DOHH2 (cell line): ENCODE results near the gene AUTS2.

ENCODE experiments used
- H3F3A ChIP-seq: fragments of 200-600 bp; sonication (generic), shearing (Covaris generic); 2 replicates; pipeline ENCODE4 v1.6.0; 2016; ENCODE audit warnings: antibody characterized with exemption, mild to moderate bottlenecking; ENCODE audit not compliant: control insufficient read depth, insufficient read depth
- H3K27ac ChIP-seq: fragments of 200-600 bp; sonication (generic); 2 replicates; pipeline ENCODE4 v1.5.1; 2014; ENCODE audit warnings: low read depth, mild to moderate bottlenecking, low read length, moderate library complexity
- H3K27me3 ChIP-seq: fragments of 200-600 bp; sonication (generic); 2 replicates; pipeline ENCODE4 v1.6.1; 2014; ENCODE audit warnings: mild to moderate bottlenecking, low read length, mixed read lengths; ENCODE audit not compliant: control insufficient read depth
- H3K36me3 ChIP-seq: fragments of 200-600 bp; sonication (generic); 2 replicates; pipeline ENCODE4 v1.6.1; 2014; ENCODE audit warnings: mild to moderate bottlenecking, low read length, moderate library complexity, mixed read lengths; ENCODE audit not compliant: control insufficient read depth
- H3K4me1 ChIP-seq: fragments of 200-600 bp; sonication (generic); 2 replicates; pipeline ENCODE4 v1.6.1; 2014; ENCODE audit warnings: mild to moderate bottlenecking, low read length, mixed read lengths; ENCODE audit not compliant: control insufficient read depth
- H3K4me2 ChIP-seq: fragments of 200-600 bp; sonication (generic); 2 replicates; pipeline ENCODE4 v1.6.0; 2014; ENCODE audit warnings: mild to moderate bottlenecking, low read length, moderate library complexity
- H3K4me3 ChIP-seq: fragments of 200-600 bp; sonication (generic); 2 replicates; pipeline ENCODE4 v1.5.1; 2014; ENCODE audit warnings: mild to moderate bottlenecking, low read length, mixed read lengths
- H3K79me2 ChIP-seq: fragments of 200-600 bp; sonication (generic); 2 replicates; pipeline ENCODE4 v1.6.1; 2014; ENCODE audit warnings: mild to moderate bottlenecking, low read length, mixed read lengths; ENCODE audit not compliant: control insufficient read depth
- H3K9me2 ChIP-seq: fragments of 200-600 bp; sonication (generic); replicated peaks from 2 replicates; pipeline ENCODE4 v1.6.1; 2014; ENCODE audit warnings: mild to moderate bottlenecking, low read length, mixed read lengths; ENCODE audit not compliant: control insufficient read depth
- H3K9me3 ChIP-seq: fragments of 200-600 bp; sonication (generic); 2 replicates; pipeline ENCODE4 v1.6.1; 2014; ENCODE audit warnings: antibody characterized with exemption, low read length, mixed read lengths; ENCODE audit not compliant: control insufficient read depth, insufficient read depth
- H4K20me1 ChIP-seq: fragments of 200-600 bp; sonication (generic); 2 replicates; pipeline ENCODE4 v1.6.0; 2014; ENCODE audit warnings: low read depth, mild to moderate bottlenecking, antibody characterized with exemption, low read length, moderate library complexity; ENCODE audit not compliant: control insufficient read depth, insufficient read depth
- EZH2phosphoT487 ChIP-seq: fragments of 200-600 bp; sonication (generic); IDR thresholded peaks from 2 replicates; pipeline ENCODE4 v1.6.1; 2017; ENCODE audit warnings: borderline replicate concordance, mild to moderate bottlenecking, antibody characterized with exemption, low read length, moderate library complexity, mixed read lengths
- TF ChIP-seq, protein P1 (sequence below): fragments of 200-600 bp; sonication (generic); IDR thresholded peaks from one replicate; pipeline ENCODE4 v1.5.1; 2014; ENCODE audit warnings: antibody characterized with exemption, mild to moderate bottlenecking, low read depth, low read length; ENCODE audit not compliant: poor library complexity, severe bottlenecking

The AUTS2 gene

DNA sequence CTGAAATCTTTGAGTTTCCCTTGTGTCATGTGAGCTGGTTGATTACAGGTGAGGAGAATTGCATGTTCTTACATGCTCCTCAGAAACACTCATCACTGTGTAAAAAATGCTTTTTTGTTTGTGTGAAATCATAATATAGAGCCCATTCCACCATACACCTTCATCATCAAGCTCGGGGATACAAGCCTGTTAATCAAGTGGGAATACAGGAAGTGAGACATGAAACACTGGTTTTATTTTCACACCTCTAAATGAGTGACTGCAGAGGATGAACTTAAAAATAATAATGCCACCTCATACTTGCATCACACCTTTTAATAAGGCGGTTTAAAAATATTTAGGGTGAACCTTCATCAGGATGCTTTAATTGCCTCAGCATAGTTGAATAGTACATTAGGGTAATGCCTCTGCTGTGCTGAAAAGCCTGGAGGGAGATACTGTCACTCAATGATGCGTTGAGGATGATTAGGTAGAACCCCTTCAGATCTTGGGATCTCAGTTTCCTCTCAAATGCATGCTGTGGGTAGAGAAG is 164.6 kb downstream of the AUTS2 start:
- no peaks in the 10 kb centered on the region for H3K9me2 ChIP-seq
- H3K4me1 ChIP-seq, result peaks cover 17% of the 10 kb centered on the region
- no peaks in the 10 kb centered on the region for H3F3A ChIP-seq
- no peaks in the 10 kb centered on the region for H3K27me3 ChIP-seq
- no peaks in the 10 kb centered on the region for H3K9me3 ChIP-seq
- TF ChIP-seq EZH2phosphoT487, result no peak
- TF ChIP-seq, protein P1, sequence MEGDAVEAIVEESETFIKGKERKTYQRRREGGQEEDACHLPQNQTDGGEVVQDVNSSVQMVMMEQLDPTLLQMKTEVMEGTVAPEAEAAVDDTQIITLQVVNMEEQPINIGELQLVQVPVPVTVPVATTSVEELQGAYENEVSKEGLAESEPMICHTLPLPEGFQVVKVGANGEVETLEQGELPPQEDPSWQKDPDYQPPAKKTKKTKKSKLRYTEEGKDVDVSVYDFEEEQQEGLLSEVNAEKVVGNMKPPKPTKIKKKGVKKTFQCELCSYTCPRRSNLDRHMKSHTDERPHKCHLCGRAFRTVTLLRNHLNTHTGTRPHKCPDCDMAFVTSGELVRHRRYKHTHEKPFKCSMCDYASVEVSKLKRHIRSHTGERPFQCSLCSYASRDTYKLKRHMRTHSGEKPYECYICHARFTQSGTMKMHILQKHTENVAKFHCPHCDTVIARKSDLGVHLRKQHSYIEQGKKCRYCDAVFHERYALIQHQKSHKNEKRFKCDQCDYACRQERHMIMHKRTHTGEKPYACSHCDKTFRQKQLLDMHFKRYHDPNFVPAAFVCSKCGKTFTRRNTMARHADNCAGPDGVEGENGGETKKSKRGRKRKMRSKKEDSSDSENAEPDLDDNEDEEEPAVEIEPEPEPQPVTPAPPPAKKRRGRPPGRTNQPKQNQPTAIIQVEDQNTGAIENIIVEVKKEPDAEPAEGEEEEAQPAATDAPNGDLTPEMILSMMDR, result no peak
- H3K79me2 ChIP-seq, result peaks cover 80% of the 10 kb centered on the region
- peaks cover 10% of the 10 kb centered on the region; the same call in 1 of the 2 replicates for H4K20me1 ChIP-seq
- no peaks in the 10 kb centered on the region for H3K36me3 ChIP-seq
- H3K27ac ChIP-seq, result no peak overlapping the region
- no peak overlapping the region for H3K4me3 ChIP-seq
- no peak overlapping the region for H3K4me2 ChIP-seq

DNA sequence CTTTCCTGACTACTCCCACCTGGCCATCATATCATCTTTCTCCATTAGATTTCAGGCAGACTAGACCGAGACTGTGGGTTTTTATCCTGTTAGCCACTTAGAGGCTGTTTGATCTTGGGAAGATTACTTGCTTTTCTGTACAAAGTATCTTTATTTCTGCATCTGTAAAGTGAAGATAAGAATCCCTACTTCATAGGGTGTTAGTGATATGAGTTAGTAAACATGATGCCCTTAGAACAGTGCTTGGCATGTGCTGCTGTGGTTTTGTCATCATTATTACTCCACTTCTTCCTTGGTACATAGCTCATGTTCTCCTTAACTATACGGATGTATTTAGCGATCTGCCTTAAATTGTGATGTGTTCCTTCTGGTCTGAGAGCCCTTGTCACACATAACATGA is 165.2 kb downstream of the AUTS2 start:
- Histone ChIP-seq H3K9me3 (no peaks in the 10 kb centered on the region), H3K4me2 (no peak overlapping the region), H3K36me3 (no peaks in the 10 kb centered on the region), H4K20me1 (peaks cover 10% of the 10 kb centered on the region; the same call in 1 of the 2 replicates), H3K4me1 (peaks cover 11% of the 10 kb centered on the region), H3F3A (no peaks in the 10 kb centered on the region), H3K79me2 (peaks cover 80% of the 10 kb centered on the region), H3K4me3 (no peak overlapping the region), H3K9me2 (no peaks in the 10 kb centered on the region), H3K27me3 (no peaks in the 10 kb centered on the region), H3K27ac (no peak overlapping the region)
- TF ChIP-seq EZH2phosphoT487, result no peak
- TF ChIP-seq, protein P1, result no peak

GRCh38 chr7:69764147-69764546 is 165.9 kb downstream of the AUTS2 start:
- Histone ChIP-seq H3K4me2 (no peak overlapping the region), H3K9me2 (no peaks in the 10 kb centered on the region), H4K20me1 (peaks cover 7% of the 10 kb centered on the region; the same call in 1 of the 2 replicates), H3K27ac (no peak overlapping the region), H3K36me3 (no peaks in the 10 kb centered on the region), H3K27me3 (no peaks in the 10 kb centered on the region), H3K79me2 (peaks cover 80% of the 10 kb centered on the region), H3F3A (no peaks in the 10 kb centered on the region), H3K9me3 (no peaks in the 10 kb centered on the region), H3K4me1 (peaks cover 9% of the 10 kb centered on the region), H3K4me3 (no peak overlapping the region)
- TF ChIP-seq EZH2phosphoT487, result no peak
- TF ChIP-seq, protein P1, result no peak
